Ovary (tissue), 9 donors: Measurements from ENCODE around the gene KRTAP5-10. TPM values are rescaled to one million over a fixed set of nuclear protein-coding genes. Genes with fewer than 3 reads are reported as not detected.

ENCODE experiments used
- DNase-seq, 5 donors: peaks; one replicate each; pipeline ENCODE4 v3.0.0-alpha.2; 2019 to 2020
- H3K27ac ChIP-seq, 2 donors: fragments of 200-600 bp; one replicate each; pipeline versions ENCODE4 v1.5.1 to v1.8.0; 2019 to 2022
- H3K27me3 ChIP-seq: fragments of 200-600 bp; one replicate; pipeline ENCODE4 v1.8.0; 2022
- H3K36me3 ChIP-seq: fragments of 200-600 bp; sonication (generic); one replicate; pipeline ENCODE4 v1.5.1; 2019
- H3K4me1 ChIP-seq: one replicate; pipeline ENCODE4 v1.8.1; 2013; ENCODE audit warnings: mild to moderate bottlenecking, moderate library complexity; ENCODE audit not compliant: insufficient read depth
- H3K4me3 ChIP-seq: fragments of 200-600 bp; sonication (generic); one replicate; pipeline ENCODE4 v1.5.1; 2017
- H3K9me3 ChIP-seq, 2 donors: fragments of 200-600 bp in 1 of 2; sonication (generic) in 1 of 2; one replicate each; pipeline versions ENCODE4 v1.5.1 to v1.8.1; 2013 to 2019; ENCODE audit warnings: mild to moderate bottlenecking in 1 of 2, moderate library complexity in 1 of 2
- EP300 ChIP-seq: sonication (generic); formaldehyde crosslinking; IDR thresholded peaks from one replicate; pipeline ENCODE4 v1.6.1; 2017; ENCODE audit warnings: antibody characterized with exemption
- POLR2A ChIP-seq: fragments of 450-650 bp; IDR thresholded peaks from one replicate; pipeline ENCODE4 v1.6.1; 2017; ENCODE audit warnings: antibody characterized with exemption, mild to moderate bottlenecking, moderate library complexity
- WGBS, 3 donors: extraction: QIAGEN DNeasy Blood & Tissue Kit in 1 of 3; methylation state at CpG; one replicate each; pipeline versions ENCODE4 v1.1.5 to v1.1.7; 2013 to 2017; 5-methylcytosine and 5-hydroxymethylcytosine counted together
- intact Hi-C, 4 donors: fragments of 100-400 bp; cut with DNase I; formaldehyde crosslinking; loops; one replicate each; pipeline versions ENCODE4 v1.11.0 to v1.15.1; 2022 to 2023
- polyA plus RNA-seq, 2 donors: library from polyadenylated mRNA; stranded (reverse); fragments of 200-250 nt in 1 of 2; fragments of 350-450 nt in 1 of 2; fragmentation: Illumina TruSeq in 1 of 2; extraction: RNeasy Lipid Tissue Mini Kit (QIAGEN cat#74804) in 1 of 2; gene quantifications; one replicate each; pipeline ENCODE4 v1.2.3, GENCODE V29; 2013 to 2014
- total RNA-seq, 7 donors: library from RNA; depleted of rRNA in 2 of 7; stranded (reverse); fragments of >200 nt in 2 of 7; fragmentation: NEBNext Ultra II Directional in 3 of 7; extraction: Animal tissue kit (Norgen Biotek cat#: 25700) in 3 of 7; gene quantifications; one replicate each; pipeline versions ENCODE4 v1.1.0 to v1.2.4, GENCODE V29; 2016 to 2023
- TF ChIP-seq, protein P1 (sequence below), 3 donors: fragments of 450-650 bp in 2 of 3; fragments of 200-600 bp in 1 of 3; IDR thresholded peaks; one replicate each; pipeline versions ENCODE4 v1.5.1 to v1.8.0; 2016 to 2022; ENCODE audit warnings: antibody characterized with exemption in 3 of 3, mild to moderate bottlenecking in 1 of 3
- donor health status: DM: no; HTN: no; CAD: no; lungs with moderate emphysema.
- donor health status: DM: no; HTN: no; CAD: no.
- donor health status: Bipolar disorder and iron deficiency.
- donor health status: DM: yes; HTN: yes; CAD: no.
- donor health status: DM: no; HTN: no; CAD: no.
- donor health status: DM: yes; HTN: yes; CAD: no.

KRTAP5-10 gene
- total and polyA plus RNA-seq, 9 donors = 0.18 to 0.35 TPM; not detected in 7

GRCh38 chr11:71548120-71548519, 17.2 kb upstream of the KRTAP5-10 start, which contains the start of gene KRTAP5-9:
KRTAP5-9 (plus strand) TSS chr11:71548420; CDS start chr11:71548658, 238 bp downstream.
- Histone ChIP-seq H3K9me3 (peaks cover 0 to 3% of the 10 kb centered on the region in 2 donors), H3K4me1 (no peaks in the 10 kb centered on the region), H3K27ac (no peak within 1 kb of the TSS), H3K27me3 (no peaks in the 10 kb centered on the region), H3K36me3 (no peaks in the 10 kb centered on the region), H3K4me3 (no peak within 1 kb of the TSS)
- WGBS, 3 donors = 45 to 60% (median 46%) methylated on average over 5 of the region's 5 CpGs
- intact Hi-C loops = no loop called here
- DNase-seq = no peak
- no peak for TF ChIP-seq EP300
- TF ChIP-seq POLR2A = no peak
- TF ChIP-seq, protein P1, sequence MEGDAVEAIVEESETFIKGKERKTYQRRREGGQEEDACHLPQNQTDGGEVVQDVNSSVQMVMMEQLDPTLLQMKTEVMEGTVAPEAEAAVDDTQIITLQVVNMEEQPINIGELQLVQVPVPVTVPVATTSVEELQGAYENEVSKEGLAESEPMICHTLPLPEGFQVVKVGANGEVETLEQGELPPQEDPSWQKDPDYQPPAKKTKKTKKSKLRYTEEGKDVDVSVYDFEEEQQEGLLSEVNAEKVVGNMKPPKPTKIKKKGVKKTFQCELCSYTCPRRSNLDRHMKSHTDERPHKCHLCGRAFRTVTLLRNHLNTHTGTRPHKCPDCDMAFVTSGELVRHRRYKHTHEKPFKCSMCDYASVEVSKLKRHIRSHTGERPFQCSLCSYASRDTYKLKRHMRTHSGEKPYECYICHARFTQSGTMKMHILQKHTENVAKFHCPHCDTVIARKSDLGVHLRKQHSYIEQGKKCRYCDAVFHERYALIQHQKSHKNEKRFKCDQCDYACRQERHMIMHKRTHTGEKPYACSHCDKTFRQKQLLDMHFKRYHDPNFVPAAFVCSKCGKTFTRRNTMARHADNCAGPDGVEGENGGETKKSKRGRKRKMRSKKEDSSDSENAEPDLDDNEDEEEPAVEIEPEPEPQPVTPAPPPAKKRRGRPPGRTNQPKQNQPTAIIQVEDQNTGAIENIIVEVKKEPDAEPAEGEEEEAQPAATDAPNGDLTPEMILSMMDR (IDR thresholded peaks at IDR 0.05) = no peak

GRCh38 chr11:71548716-71549151, 16.6 kb upstream of the KRTAP5-10 start:
- Histone ChIP-seq H3K9me3 (peaks cover 0 to 3% of the 10 kb centered on the region in 2 donors), H3K4me3 (no peak overlapping the region), H3K36me3 (no peaks in the 10 kb centered on the region), H3K27ac (no peak overlapping the region), H3K4me1 (no peaks in the 10 kb centered on the region), H3K27me3 (no peaks in the 10 kb centered on the region)
- TF ChIP-seq POLR2A (no peak), EP300 (no peak)
- TF ChIP-seq, protein P1 (IDR thresholded peaks at IDR 0.05) = no peak
- no peak for DNase-seq
- intact Hi-C loops = no loop called here
- 15 to 20% (median 18%) methylated on average over 5 of the region's 5 CpGs for WGBS, 3 donors

DNA sequence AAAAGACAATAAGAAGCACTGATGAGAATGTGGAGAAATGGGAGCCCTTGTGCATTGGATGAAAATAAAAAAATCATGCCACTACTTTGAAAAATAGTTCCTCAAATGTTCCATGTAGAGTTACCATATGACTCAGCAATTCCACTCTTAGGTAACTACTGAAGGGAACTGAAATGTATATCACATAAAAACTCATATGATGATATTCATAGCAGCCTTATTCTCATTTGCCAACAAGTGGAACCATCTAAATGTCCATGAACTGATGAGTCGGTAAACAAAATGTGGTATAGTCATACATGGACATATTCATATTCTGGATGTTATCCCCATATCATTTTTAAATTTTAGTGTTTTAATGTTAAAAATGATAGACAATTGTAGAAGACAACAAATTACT, 13.7 kb upstream of the KRTAP5-10 start:
- intact Hi-C loops = no loop called here
- Histone ChIP-seq H3K27me3 (no peaks in the 10 kb centered on the region), H3K9me3 (no peaks in the 10 kb centered on the region), H3K4me1 (no peaks in the 10 kb centered on the region), H3K27ac (no peak overlapping the region), H3K36me3 (no peaks in the 10 kb centered on the region), H3K4me3 (no peak overlapping the region)
- no peak for DNase-seq
- WGBS, 3 donors = 96 to 100% (median 97%) methylated on average over 1 of the region's 1 CpG
- TF ChIP-seq, protein P1 (IDR thresholded peaks at IDR 0.05) = no peak
- no peak for TF ChIP-seq POLR2A
- TF ChIP-seq EP300 = no peak

DNA sequence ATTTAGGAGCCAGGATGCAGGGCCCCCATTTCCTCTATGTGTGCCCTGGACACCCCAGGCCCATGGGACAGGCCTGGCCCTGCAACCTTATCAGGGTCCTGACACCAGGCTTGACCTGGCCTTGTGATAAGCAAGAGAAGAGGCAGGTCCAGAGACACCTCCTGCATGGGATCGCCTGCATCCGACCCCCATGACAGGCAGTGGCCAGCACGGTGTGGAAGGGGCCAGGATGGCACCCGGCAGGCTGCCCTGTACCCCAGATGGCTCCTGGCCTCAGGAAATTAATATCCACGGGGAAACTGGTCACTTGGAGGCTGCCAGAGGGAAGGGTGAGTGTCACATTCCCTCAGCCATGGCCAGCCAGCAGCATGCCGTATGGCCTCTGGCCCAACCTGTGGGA, 10.4 kb upstream of the KRTAP5-10 start:
- Histone ChIP-seq H3K27me3 (no peaks in the 10 kb centered on the region), H3K9me3 (no peaks in the 10 kb centered on the region), H3K36me3 (no peaks in the 10 kb centered on the region), H3K27ac (no peak overlapping the region), H3K4me1 (no peaks in the 10 kb centered on the region), H3K4me3 (no peak overlapping the region)
- TF ChIP-seq POLR2A (no peak), EP300 (no peak)
- TF ChIP-seq, protein P1 (IDR thresholded peaks at IDR 0.05) = no peak
- intact Hi-C loops = no loop called here
- WGBS, 3 donors = 76 to 90% (median 84%) methylated on average over 6 of the region's 6 CpGs
- no peak for DNase-seq
